SHP77 (cell line): ENCODE measurements around the gene IFITM10.

ENCODE experiments used
- DNase-seq, 2 experiments: peaks; one replicate each; lab custom pipeline; 2025; lab: John Stamatoyannopoulos, UW

IFITM10 gene

DNA sequence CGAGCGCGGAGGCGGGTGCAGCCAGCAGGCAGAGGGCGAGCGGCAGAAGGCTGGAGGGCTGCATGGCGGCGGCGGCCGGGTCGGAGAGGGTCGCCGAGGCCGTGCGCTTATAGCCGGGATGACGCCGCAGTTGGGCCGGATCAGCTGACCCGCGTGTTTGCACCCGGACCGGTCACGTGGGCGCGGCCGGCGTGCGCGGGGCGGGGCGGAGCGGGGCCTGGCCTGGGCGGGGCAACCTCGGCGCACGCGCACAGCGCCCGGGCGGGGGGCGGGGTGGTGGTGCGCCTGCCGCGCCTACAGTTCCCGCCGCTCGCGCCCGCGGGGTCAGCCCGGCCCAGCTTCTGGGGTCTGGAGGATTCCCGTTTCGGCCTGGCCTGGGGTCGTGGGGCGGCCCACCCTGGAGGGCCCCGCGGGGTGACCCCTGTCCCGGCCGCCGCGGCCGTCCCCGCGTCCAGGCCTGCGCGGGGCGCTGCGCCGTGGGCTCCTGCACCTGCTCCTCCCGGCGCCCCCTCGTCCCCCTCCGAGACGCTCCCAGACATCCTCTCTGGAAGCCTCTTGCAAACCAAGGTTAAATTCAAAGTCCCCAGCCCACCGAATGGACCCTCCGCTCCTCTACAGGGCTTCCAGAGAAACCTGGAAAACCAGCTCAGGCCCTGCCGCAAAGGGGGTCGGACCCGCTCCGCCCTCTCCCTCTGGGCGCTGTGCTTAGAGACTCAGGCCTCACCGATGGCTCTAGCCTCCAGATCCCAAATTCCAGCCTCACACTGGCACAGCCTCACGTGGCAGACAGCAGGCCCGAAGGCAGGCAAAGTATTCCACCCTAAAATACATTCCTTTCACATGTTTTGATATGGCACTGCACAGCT lies 13.6 kb upstream of the IFITM10 start, which contains the start of gene CTSD:
Gene CTSD, minus strand, starts transcription at position 132 of the 866 bp plus-strand sequence. Its CDS starts 68 bp downstream, at position 64.
- peak in 1 of 2 experiments; percentile 32 for DNase-seq

DNA sequence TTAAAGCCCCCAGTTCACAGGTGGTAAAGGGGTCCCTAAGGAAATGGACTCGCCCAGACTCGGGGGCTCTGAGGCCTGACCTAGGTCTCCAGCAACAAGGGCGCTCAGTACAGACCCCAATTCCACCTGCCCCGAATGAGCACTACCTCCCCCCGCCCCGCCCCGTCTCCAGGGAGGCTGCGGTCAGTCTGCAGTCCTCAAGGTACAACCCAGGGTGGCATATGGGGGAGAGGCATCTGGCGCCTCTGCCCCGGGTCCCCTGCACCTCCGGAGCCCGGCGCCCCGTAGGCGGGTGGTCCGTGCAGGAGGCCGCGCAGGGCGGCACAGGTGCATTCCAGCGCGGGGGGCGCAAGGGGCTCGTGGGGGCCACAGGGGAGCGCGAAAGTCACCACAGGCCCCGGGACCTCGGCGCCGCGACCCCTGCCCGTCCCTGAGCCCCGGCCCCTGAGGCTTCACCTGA lies 13.0 kb upstream of the IFITM10 start:
- DNase-seq: no peak

DNA sequence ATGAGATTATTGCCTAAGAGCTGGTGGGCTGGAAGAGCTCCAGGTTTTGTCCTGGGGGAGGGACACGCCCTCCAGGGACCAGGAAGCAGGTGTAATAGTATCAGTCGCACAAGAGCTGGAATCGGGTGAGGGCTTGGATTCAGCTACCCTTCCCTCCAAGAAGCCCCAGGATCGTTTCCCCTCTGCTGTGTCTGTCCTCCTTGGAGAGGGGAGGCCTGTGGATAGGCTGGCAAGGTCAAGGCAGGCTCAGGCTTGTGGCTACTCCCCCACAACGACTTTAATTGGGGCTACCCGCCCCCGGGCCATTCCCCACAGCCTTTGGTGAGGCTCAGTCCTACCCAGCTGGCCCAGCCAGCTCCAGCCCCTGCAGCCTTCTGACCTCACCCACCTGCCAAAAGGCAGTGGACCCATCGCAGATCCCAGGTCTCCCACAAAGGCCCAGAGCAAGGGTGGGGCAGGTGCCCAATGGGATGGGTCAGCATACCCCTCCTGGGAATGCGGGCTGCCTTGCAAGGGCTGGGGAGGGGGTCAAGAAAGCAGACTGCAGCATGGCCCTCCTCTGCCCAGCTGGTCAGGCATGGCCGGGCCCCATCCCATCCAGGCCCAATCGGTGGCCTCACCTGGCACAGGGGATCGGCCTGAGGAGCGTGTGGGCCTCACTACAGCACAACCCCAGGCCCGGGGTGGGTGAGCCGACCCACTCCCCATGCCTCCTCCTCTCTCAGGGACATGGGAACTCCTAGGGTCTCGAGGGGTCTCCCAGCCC lies 12.3 kb upstream of the IFITM10 start:
- no peak for DNase-seq

DNA sequence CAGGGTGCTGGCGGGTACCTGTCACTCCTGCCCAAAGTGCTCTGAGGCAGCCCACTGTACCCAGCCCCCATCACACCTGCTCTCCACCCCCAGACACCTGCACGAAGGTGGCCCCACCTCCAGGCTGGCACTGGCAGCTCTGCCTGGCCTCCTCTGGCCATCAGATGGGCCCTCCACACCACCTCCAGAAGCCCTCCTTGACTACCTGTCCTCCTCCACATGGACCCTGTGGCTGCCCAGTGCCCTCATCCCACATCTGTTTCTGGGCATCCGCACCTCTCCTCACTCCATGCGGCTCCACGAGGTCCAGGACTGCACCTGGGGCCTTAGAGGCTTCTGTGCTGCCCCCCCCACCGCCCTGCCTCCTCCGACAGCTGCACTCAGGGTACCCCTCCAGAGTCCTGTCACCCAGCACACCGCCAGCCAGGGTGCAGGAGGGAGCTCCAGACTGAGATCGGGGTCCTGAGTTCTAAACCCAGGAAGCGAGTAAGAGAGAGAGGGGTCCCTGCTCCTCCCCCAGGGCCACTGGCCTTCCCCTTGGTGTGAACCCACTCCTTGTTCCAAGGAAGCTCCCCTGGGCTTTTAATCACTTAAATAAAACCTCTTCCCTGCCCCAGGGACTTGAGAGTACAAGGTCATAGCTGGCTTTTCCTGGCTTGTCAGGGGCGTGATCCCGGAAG lies 11.6 kb upstream of the IFITM10 start:
- no peak for DNase-seq

DNA sequence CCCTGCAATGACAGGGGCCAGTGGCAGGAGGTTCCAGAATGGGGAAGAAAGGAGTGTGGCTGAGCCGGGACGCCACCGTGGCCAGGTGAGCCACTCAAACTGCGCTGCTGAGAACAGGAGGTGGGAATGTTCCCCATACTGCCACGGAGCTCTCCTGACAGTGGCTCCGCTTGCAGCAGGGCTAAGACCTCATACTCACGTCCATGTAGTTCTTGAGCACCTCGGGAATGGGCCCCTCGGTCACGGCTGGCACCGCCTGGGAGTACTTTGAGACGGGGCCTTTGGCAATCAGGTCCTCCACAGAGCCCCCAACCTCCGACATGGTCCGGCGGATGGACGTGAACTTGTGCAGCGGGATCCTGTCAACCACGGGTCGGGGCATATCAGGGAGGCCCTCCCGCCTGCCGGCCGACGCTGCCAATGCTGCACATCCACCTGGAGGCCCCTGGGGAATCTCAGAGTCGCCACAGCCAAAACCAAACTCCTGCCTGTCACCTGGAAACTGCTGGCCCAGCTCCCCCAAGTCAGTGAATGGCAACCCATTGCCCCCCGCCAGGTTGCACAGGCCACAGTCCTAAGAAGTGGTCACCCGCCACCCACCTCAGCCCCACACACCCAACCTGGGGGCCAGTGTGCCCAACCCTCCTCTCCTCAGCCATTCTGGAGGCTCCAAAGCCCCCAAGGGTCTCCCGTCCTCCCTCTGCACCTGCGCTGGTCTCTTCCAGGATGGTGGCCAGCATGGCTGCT lies 10.9 kb upstream of the IFITM10 start:
- DNase-seq: no peak

DNA sequence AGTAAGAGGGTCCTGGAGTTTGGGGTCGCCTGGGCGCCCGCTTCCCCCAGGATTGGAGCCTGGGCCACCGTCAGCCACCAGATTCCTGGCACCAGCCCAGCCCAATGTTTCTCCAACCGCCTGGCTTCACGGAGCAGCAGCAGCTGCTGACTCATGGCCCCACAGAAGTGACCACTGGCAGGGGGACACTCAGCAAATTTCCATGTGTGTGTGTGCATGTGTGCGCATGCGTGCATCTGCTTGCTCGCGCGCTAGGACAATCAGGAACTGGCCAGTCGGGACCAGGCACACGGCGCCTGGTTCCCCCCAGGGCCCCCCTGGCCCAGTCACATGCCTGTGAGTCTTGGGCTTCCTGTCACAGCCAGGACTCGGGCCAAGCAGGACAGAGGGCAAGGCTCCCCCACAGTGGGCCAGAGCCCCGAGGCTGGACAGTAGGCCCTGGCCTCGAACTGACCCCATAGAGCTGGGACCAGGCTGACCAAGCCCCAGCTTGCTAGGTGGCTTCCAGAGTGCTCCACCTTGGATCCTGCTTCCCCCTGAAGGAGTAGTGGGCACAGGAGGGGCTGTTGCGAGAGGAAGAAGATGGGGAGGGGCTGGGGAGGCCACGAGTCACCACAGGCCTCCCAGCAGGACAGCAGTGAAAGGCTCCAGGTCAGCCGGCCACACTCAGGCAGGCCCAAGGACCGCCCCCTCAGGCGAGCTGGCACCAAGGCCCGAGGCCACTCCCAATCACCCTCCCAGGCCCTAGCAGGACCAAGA lies 10.1 kb upstream of the IFITM10 start:
- DNase-seq: no peak

DNA sequence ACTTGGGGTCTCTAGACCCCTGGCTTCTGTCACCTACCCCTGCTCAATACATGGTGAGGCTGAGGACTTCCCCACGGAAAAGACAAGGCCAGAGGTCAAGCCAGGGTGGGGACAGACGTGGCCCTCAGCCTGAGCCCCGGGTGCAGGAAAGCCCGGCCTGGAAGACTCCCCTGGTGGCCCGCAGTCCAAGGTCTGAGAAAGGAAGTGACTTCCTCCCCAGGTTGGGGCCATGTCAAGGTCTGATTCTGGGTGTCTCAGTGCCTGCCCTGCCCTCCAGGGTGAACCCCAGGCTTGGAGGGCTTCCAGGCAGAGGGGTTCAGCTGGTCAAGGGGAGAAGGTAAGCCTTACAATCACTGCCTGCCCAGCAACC lies 9.4 kb upstream of the IFITM10 start:
- DNase-seq: no peak

DNA sequence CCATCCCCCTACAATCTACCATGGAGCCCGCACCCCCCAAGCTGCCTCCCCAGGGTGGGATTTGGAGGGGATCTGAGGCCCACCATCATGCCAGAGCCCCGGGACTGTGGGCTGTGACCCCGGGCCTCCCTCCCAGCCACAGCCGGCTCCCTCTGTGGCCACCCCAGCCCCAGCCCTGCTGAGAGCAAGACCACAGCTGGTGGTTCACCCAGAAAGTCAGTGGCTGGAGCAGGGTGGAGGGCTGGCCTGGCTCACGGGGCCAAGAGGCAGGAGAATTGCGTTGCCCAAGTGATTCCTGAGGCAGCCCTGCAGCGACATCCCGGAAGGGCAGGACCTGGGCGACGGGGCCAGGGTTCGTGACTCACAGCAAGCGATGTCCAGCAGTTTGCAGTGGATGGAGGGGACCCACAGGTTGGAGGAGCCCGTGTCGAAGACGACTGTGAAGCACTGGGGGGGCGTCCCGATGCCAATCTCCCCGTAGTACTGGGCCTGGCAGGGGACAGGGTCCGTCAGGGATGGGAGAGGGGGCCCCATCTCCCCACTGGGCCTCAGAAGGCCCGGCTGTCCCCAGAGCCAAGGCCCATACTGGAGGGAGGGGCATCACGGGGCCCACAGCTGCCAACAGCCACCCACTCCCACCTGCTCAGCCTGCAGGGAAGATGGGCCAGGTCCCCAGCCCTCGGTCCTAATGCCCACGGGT lies 8.9 kb upstream of the IFITM10 start:
- no peak for DNase-seq

DNA sequence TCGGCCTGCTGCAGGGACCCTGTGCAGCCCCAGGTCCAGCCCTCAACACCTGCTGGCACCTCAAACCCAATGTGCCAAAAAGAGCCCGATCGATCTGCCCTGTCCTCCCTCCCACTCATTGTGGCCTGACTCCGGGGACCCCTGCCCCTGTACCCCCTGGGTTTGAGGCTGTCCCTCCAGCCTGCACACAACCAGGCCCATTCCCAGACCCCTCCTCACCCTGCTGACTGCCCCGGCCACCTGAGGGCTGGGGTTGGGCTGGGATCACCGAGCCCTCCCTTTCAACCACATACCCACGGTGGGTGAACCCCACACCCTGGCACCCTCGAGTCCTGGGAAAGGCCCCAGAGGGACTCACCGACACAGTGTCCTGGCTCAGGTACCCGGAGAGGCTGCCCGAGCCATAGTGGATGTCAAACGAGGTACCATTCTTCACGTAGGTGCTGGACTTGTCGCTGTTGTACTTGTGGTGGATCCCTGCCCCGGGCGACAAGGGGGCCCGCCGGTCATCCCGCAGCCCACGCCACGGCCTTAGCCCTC lies 8.3 kb upstream of the IFITM10 start:
- no peak for DNase-seq

DNA sequence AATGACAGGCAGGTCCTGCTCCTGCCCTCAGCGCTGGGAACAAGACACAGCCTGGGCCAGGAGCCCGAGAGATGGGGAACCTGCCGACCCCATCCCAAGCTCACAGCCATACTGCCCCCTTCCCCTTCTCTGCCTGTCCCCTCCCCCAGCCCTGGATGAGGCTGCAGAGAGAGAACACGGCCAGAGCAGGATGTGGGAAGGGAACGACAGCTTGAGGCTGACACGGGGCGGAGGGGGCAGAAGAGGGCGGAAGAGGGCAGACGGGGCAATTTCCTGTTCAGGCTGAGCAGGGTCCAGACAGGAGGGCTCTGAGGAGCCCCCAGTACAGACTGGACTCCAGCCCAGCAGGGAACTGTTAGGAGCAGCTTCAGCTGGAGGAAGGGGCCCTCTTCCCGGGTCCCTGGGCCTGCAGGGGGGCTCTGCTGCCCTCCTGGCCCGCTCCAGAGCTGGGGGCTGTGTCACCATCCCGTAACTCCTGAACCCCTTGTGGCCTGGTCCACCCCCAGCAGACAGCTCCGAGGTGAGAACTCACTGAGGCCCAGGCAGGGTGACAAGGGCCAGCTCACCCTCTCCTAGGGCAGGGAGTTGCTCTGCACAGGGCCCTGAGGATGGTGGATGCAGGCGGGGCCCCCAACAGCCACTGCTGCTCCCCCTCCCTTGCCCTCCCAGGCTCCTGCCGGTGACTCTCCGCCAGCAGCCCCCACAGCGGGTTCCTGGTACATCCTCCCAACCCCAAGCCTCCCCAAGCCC lies 7.6 kb upstream of the IFITM10 start:
- DNase-seq: no peak

DNA sequence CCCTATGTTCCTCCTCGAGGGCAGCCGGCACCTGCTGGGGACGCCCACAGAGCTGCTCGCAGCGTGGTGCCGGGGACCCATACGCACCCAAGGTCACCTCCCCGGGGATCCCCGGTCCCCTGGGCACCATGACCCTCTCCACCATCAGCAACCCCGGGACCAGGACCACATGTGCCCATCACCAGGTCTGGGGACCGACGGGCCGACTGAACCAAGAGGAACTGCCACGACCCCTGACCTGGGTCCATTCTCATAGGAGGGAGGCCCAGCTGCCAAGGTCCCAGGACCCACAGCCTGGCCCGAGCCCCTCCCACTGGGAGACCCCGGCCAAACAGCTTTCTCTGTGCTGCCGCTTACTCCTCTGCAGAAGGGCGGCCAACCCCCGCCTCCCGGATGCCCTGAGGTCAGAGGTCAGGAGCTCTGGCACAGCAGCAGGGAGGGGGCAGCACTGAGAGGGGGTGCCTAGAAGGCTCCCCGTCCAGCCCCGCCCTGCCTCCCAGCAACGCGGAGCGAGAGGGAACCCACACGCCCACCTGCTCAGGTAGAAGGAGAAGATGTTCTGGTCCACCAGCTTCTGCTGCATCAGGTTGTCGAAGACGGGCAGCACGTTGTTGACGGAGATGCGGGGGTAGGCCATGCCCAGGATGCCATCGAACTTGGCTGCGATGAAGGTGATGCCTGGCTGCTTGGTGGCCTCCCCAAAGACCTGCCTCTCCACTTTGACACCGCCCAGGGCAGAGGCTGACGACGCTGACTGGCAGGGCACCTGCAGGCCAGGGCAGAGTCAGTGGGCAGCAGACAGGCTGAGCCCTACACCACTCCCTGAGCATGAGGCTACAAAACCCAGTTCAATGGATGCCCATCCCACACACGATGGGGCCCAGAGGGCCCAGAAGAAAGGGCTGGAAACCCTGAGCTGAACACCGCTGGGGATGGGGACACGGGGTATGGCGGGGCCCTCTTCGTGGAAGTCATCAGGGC lies 6.7 kb upstream of the IFITM10 start:
- no peak for DNase-seq

DNA sequence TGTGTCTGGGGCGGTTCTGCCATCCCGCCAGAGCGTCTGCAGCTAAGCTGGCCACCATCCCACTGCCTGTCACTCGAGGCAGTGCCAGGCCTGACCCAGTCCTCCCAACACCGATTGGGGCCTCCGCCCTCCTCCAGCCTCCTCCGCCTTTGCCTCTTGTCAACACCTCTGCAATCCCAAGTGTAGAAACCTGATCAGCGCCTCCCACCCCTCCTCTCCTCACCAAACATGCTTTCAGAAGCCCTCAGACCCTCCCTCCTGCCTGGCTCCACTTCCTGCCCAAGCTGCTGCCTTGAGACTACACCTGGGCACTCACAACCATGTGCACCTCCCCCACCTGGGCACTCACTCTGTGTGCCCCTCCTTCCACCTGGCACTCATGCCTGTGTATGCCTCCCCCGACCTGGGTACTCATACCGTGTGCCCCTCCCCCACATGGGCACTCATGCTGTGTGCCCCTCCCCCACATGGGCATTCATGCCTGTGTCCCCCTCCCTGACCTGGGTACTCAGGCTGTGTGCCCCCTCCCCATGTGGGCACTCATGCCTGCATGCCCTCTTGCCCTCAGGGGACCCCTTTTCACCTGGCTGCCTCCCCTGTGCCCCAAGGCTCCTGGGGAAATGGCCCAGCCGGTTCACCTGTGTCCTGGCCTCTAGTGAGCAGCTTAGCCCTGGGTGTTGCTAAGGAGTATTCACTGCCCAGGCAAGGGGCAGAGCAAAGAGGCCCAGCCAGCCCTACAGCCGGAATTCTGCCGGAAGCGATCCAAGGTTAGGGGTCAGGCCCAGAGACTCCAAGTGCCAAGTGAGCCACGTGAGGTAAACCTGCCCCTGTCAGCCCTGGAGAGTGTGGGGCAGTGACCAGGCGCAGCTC lies 5.5 kb upstream of the IFITM10 start:
- no peak for DNase-seq

DNA sequence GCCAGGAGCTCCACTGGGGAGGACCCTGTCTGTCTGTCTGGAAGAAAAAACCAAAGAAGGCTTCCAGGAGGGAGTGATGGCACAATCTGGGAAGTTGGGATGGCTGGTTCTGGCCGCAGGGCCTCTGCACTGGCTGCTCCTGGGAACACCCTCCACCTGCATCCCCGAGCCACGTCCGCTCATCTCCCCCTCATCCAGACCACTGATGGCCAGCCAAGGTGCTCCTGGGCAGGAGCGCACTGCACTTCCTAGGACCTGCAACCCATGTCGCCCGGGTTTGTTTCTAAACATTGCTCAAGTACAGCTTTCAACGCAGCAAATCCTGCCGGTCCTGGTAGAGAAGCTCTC lies 4.9 kb upstream of the IFITM10 start:
- no peak for DNase-seq

DNA sequence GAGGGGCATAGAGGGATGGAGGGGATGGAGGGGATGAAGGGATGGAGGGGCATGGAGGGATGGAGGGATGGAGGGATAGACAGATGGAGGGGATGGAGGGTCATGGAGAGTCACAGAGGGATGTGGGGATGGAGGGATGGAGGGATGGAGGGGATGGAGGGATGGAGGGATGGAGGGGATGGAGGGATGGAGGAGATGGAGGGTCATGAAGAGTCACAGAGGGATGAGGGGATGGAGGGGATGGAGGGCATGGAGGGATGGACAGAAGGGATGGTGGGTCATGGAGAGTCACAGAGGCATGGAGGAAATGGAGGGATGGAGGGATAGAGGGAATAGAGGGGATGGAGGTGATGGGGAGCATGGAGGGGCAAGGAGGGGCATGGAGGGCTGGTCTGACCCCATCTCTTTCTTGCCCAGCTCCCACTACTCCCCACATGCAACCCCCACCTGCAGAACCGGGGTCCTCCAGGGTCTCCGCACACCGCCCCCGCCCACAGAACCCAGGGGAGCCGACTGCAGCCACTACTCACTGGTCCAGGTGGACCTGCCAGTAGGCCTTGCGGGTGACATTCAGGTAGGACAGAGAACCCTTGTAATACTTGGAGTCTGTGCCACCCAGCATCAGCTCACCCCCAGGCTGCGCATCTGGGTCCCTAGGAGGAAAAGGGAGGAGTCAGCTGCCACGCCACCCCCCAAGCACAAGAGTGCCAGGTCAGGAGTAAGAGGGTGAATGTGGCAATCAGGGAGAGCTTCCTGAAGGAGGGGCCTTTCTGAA lies 4.2 kb upstream of the IFITM10 start:
- no peak for DNase-seq

DNA sequence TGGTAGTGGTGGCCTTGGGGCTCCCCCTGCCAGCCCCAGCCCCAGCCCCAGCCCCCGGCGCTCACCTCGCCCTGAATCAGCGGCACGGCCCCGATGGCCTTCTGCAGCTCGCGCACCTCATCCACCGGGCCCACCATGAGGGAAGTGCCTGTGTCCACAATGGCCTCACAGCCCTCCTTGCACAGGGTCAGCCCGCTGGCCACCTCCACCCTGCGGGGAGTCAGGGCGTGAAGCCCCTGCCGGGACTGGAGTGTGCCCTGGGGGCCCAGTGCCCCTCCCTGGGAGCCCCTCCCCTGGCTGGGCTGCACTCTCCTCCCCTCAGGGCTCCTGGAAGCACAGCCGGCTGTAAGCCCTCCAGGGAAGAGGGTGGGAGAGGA lies 3.5 kb upstream of the IFITM10 start:
- no peak for DNase-seq

DNA sequence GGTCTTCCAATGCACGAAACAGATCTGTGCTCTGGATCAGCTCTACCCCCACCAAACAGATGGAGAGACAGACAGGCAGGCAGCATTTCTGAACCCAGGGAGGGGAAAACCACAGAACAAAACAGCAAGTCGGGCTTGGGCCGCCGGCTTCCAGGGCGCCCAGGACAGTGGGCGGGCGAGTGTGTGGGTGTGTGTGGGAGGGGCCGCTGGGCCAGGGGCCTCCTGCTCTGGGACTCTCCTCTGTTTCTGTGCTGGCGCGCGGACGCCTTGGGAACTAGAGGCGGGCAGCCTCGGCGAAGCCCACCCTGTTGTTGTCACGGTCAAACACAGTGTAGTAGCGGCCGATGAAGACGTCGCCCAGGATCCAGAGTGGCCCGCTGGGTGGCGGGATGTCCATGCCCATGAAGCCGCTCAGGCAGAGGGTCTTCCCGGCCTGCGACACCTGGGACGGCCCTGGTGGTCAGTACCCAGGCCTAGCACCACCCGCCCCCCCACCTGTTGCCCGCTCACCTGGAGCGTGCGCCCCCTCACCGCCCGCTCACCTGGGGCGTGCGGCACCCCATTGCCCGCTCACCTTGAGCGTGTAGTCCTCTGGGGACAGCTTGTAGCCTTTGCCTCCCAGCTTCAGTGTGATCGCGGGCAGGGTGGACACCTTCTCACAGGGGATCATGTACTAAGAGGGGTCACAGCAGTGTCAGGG lies 3.0 kb upstream of the IFITM10 start:
- DNase-seq: no peak
